Left lung (tissue), 14 donors: ENCODE measurements around the gene SDHA. TPM values are rescaled to one million over a fixed set of nuclear protein-coding genes. Genes with fewer than 3 reads are reported as not detected.
"Not testable (repeated sequence)": the region's sequence is repeated elsewhere in the genome, so short reads cannot be mapped to it uniquely, and the experiment has no call there.

Experiments
- ATAC-seq: fragments of 200-7000 bp; cut with Tn5 transposase; one replicate; pipeline ENCODE4 v1.9.1; 2020; ENCODE audit warnings: moderate library complexity
- DNase-seq, 4 donors: peaks; one replicate each; pipeline ENCODE4 v3.0.0-alpha.2; 2013 to 2020
- H3K27ac ChIP-seq, 2 donors: fragments of 200-600 bp; sonication (generic) in 1 of 2; one replicate each; pipeline versions ENCODE4 v1.5.0 to v1.8.0; 2020 to 2021
- H3K27me3 ChIP-seq, 2 donors: fragments of 200-600 bp; sonication (generic) in 1 of 2; one replicate each; pipeline versions ENCODE4 v1.5.0 to v1.8.0; 2020 to 2021
- H3K36me3 ChIP-seq, 2 donors: fragments of 200-600 bp; sonication (generic) in 1 of 2; one replicate each; pipeline versions ENCODE4 v1.5.0 to v1.8.0; 2020 to 2021
- H3K4me1 ChIP-seq, 2 donors: fragments of 200-600 bp; one replicate each; pipeline ENCODE4 v1.8.0; 2021
- H3K4me3 ChIP-seq, 2 donors: fragments of 200-600 bp; sonication (generic) in 1 of 2; one replicate each; pipeline versions ENCODE4 v1.5.0 to v1.8.0; 2020 to 2021; ENCODE audit warnings: mild to moderate bottlenecking in 1 of 2
- H3K9me3 ChIP-seq, 2 donors: fragments of 200-600 bp; sonication (generic) in 1 of 2; one replicate each; pipeline versions ENCODE4 v1.5.0 to v1.8.0; 2020 to 2021
- intact Hi-C, 2 donors: fragments of 100-400 bp; cut with DNase I; formaldehyde crosslinking; loops; one replicate each; pipeline versions ENCODE4 v1.11.2 to v1.14.2; 2022
- long read RNA-seq, 12 donors: library from polyadenylated mRNA in 2 of 12; unstranded in 2 of 12; transcript quantifications; one replicate each; pipeline ENCODE4 v2.0.0 and lab custom pipeline, GENCODE V29; 2019 to 2026
- polyA plus RNA-seq, 6 donors: library from polyadenylated mRNA; unstranded; fragments of 120-200 nt; gene quantifications; one replicate each; pipeline ENCODE4 v1.2.1, GENCODE V29; 2013; ENCODE audit not compliant: insufficient read length in 6 of 6
- total RNA-seq, 2 donors: library from RNA; stranded (reverse); fragmentation: NEBNext Ultra II Directional; extraction: Animal tissue kit (Norgen Biotek cat#: 25700); gene quantifications; one replicate each; pipeline ENCODE4 v1.2.1, GENCODE V29; 2021
- TF ChIP-seq, protein P1 (sequence below), 2 donors: fragments of 200-600 bp; sonication (generic) in 1 of 2; IDR thresholded peaks; one replicate each; pipeline versions ENCODE4 v1.5.0 to v1.8.0; 2021; ENCODE audit warnings: antibody characterized with exemption in 2 of 2
- donor health status: DM: no; HTN: yes; CAD: no.
- donor health status: DM: no; HTN: no; CAD: no.

SDHA gene
- total RNA-seq (100 to 1,000 TPM in 1 of 2 donors, 10 to 100 TPM in 1; 95.9 to 101 TPM), polyA plus RNA-seq (100 to 1,000 TPM in 5 of 6 donors, 10 to 100 TPM in 1; 98.2 to 113 (median 108) TPM)
- long read RNA-seq, donor 1, transcript SDHA-201 (15 exons, 2,390 nt), result major isoform, 18 of 51 reads
- long read RNA-seq, donor 1, partial matches to known transcripts, result 30 of 51 reads
- long read RNA-seq, donor 1, other reads (novel, unspliced or antisense), result 0 of 51 reads
- long read RNA-seq, donor 2, transcript SDHA-201 (15 exons, 2,390 nt), result major isoform, 8 of 32 reads
- long read RNA-seq, donor 2, partial matches to known transcripts, result 21 of 32 reads
- long read RNA-seq, donor 2, other reads (novel, unspliced or antisense), result 0 of 32 reads
- long read RNA-seq, donor 3, transcript SDHA-201 (15 exons, 2,390 nt), result major isoform, 17 of 35 reads
- long read RNA-seq, donor 3, partial matches to known transcripts, result 15 of 35 reads
- long read RNA-seq, donor 3, other reads (novel, unspliced or antisense), result 0 of 35 reads
- long read RNA-seq, donor 4, transcript SDHA-201 (15 exons, 2,390 nt), result major isoform, 48 of 60 reads
- long read RNA-seq, donor 4, partial matches to known transcripts, result 3 of 60 reads
- long read RNA-seq, donor 4, other reads (novel, unspliced or antisense), result 6 of 60 reads
- long read RNA-seq, donor 5, transcript SDHA-201 (15 exons, 2,390 nt), result major isoform, 15 of 37 reads
- long read RNA-seq, donor 5, partial matches to known transcripts, result 19 of 37 reads
- long read RNA-seq, donor 5, other reads (novel, unspliced or antisense), result 0 of 37 reads
- long read RNA-seq, donor 6, transcript SDHA-201 (15 exons, 2,390 nt), result major isoform, 14 of 29 reads
- long read RNA-seq, donor 6, partial matches to known transcripts, result 14 of 29 reads
- long read RNA-seq, donor 6, other reads (novel, unspliced or antisense), result 0 of 29 reads
- long read RNA-seq, donor 7, transcript SDHA-201 (15 exons, 2,390 nt), result major isoform, 15 of 22 reads
- long read RNA-seq, donor 7, partial matches to known transcripts, result 5 of 22 reads
- long read RNA-seq, donor 7, other reads (novel, unspliced or antisense), result 0 of 22 reads
- long read RNA-seq, donor 8, transcript SDHA-201 (15 exons, 2,390 nt), result major isoform, 11 of 31 reads
- long read RNA-seq, donor 8, partial matches to known transcripts, result 18 of 31 reads
- long read RNA-seq, donor 8, other reads (novel, unspliced or antisense), result 0 of 31 reads
- long read RNA-seq, donor 9, result 0 reads
- long read RNA-seq, donor 10, transcript SDHA-201 (15 exons, 2,390 nt), result major isoform, 38 of 52 reads
- long read RNA-seq, donor 10, partial matches to known transcripts, result 6 of 52 reads
- long read RNA-seq, donor 10, other reads (novel, unspliced or antisense), result 6 of 52 reads
- long read RNA-seq, donor 11, transcript SDHA-201 (15 exons, 2,390 nt), result major isoform, 25 of 102 reads
- long read RNA-seq, donor 11, partial matches to known transcripts, result 71 of 102 reads
- long read RNA-seq, donor 11, other reads (novel, unspliced or antisense), result 0 of 102 reads
- long read RNA-seq, donor 12, transcript SDHA-201 (15 exons, 2,390 nt), result major isoform, 15 of 33 reads
- long read RNA-seq, donor 12, partial matches to known transcripts, result 13 of 33 reads
- long read RNA-seq, donor 12, other reads (novel, unspliced or antisense), result 0 of 33 reads

DNA sequence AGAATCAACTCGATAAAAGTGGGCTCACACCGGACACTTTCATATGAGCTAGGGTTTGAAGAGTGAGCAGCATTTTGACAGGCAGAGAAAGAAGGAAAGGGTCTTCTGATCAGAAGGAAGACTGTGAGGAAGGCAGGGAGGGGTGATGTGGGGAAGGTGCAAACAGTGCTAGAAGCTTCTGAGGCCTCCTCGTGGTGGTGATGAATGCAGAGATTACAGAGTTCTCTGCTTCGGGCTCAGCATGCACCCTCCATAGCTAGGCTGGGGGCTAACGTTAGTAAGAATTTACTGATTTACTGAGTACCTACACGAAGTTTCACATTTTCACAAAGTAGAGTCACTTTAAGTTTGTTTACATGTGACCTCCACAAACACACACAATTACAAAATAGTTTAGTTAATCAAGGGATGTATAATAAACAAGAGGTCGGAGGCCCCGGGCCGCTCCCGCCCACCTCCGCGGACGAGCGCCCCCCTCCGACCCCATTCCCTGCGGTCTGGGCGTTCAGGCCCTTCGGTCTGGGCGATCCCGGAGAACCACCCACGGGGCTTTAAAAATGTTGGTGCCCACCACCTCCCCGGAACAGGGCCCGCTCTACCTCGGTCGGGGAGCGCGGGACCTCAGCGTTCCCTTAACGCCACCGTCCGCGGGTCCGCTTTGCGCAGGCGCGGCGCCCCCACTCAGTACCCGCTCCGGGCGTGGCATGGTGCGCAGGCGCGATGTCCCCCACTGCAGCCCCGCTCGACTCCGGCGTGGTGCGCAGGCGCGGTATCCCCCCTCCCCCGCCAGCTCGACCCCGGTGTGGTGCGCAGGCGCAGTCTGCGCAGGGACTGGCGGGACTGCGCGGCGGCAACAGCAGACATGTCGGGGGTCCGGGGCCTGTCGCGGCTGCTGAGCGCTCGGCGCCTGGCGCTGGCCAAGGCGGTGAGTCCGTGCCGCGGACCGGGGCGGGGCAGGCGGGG, at the start of gene SDHA, which contains the start of gene CCDC127:
Gene SDHA, plus strand, starts transcription at position 827 of the 963 bp plus-strand sequence. Its CDS starts 36 bp downstream, at position 863.
Gene CCDC127, minus strand, starts transcription at position 660 of the 963 bp plus-strand sequence. CDS start 1,304 bp downstream, outside the sequence.
- H3K27me3 ChIP-seq, H3K9me3 ChIP-seq, intact Hi-C loops, H3K36me3 ChIP-seq: not testable (repeated sequence)
- H3K27ac ChIP-seq, result peak within 1 kb of the TSS; percentile 83
- peak; percentile 93 for ATAC-seq
- peak; percentile 96 to 99 (median 98) for DNase-seq
- peak within 1 kb of the TSS; percentile 87 to 96 for H3K4me3 ChIP-seq
- peaks cover 0 to 44% of the 10 kb centered on the region in 2 donors for H3K4me1 ChIP-seq
- TF ChIP-seq, protein P1, sequence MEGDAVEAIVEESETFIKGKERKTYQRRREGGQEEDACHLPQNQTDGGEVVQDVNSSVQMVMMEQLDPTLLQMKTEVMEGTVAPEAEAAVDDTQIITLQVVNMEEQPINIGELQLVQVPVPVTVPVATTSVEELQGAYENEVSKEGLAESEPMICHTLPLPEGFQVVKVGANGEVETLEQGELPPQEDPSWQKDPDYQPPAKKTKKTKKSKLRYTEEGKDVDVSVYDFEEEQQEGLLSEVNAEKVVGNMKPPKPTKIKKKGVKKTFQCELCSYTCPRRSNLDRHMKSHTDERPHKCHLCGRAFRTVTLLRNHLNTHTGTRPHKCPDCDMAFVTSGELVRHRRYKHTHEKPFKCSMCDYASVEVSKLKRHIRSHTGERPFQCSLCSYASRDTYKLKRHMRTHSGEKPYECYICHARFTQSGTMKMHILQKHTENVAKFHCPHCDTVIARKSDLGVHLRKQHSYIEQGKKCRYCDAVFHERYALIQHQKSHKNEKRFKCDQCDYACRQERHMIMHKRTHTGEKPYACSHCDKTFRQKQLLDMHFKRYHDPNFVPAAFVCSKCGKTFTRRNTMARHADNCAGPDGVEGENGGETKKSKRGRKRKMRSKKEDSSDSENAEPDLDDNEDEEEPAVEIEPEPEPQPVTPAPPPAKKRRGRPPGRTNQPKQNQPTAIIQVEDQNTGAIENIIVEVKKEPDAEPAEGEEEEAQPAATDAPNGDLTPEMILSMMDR (IDR thresholded peaks at IDR 0.05), result peak in 1 of 2 donors; percentile 39

DNA sequence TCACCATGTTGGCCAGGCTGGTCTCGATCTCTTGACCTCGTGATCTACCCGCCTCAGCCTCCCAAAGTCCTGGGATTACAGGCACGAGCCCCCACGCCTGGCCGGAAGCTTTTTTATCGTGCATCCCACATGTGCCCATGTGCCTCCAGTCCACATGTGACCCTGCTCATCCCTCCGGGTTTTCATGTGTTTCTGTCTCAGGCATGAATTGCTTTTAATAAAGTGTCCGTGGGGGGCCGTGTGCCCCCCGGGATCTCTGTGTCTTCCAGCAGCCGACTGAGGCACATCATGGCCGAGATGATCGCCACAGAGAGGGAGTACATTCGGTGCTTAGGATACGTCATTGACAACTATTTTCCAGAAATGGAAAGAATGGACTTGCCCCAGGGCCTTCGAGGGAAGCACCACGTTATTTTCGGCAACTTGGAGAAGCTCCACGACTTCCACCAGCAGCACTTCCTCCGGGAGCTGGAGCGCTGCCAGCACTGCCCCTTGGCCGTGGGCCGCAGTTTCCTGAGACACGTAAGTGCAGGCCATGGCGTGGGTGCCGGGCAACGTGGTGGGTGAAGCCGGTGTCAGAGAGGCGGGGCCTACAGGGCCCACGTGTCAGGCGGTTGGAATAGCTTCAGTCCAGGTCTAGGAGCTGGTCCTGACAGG, 48.9 kb upstream of the SDHA start:
- Histone ChIP-seq H3K4me3 (no peak overlapping the region), H3K4me1 (peaks cover 0 to 3% of the 10 kb centered on the region in 2 donors), H3K27ac (no peak overlapping the region), H3K36me3 (no peaks in the 10 kb centered on the region), H3K9me3 (no peaks in the 10 kb centered on the region), H3K27me3 (no peaks in the 10 kb centered on the region)
- intact Hi-C loops, result no loop called here
- ATAC-seq (peak; percentile 63), DNase-seq (peak in 2 of 4 donors; percentile 45 to 75)
- TF ChIP-seq, protein P1 (IDR thresholded peaks at IDR 0.05), result no peak

DNA sequence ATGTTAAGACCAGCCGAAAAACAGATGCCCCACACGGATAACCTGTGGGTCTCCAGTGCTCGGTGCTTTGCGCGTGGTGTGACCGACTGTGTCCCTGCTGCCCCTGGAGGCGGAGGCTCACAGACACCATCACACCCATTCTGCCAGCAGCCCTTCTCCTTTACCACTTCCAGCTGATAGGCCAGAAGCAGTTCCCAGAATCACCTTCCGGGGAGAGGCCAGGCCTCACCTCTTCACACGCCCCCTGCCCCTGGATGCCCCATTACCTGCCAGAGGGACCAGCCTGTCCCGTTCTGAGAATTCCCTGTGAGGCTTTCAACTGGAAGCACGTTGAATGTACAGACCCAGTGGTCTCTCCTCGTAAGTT, 48.4 kb upstream of the SDHA start:
- intact Hi-C loops, result no loop called here
- Histone ChIP-seq H3K27me3 (no peaks in the 10 kb centered on the region), H3K27ac (no peak overlapping the region), H3K4me3 (no peak overlapping the region), H3K36me3 (no peaks in the 10 kb centered on the region), H3K4me1 (peaks cover 0 to 3% of the 10 kb centered on the region in 2 donors), H3K9me3 (no peaks in the 10 kb centered on the region)
- DNase-seq (peak in 1 of 4 donors; percentile 29), ATAC-seq (no peak)
- TF ChIP-seq, protein P1 (IDR thresholded peaks at IDR 0.05), result no peak
